Epidermal melanocyte (primary cell): Measurements from ENCODE around the gene HIVEP3.
A peak's percentile ranks its signal among the peaks of the same experiment; 100 is the strongest.

Source experiments
- DNase-seq: peaks from one replicate; pipeline ENCODE4 v3.0.0; 2011; ENCODE audit warnings: low spot score; ENCODE audit not compliant: insufficient read length

Gene HIVEP3

DNA sequence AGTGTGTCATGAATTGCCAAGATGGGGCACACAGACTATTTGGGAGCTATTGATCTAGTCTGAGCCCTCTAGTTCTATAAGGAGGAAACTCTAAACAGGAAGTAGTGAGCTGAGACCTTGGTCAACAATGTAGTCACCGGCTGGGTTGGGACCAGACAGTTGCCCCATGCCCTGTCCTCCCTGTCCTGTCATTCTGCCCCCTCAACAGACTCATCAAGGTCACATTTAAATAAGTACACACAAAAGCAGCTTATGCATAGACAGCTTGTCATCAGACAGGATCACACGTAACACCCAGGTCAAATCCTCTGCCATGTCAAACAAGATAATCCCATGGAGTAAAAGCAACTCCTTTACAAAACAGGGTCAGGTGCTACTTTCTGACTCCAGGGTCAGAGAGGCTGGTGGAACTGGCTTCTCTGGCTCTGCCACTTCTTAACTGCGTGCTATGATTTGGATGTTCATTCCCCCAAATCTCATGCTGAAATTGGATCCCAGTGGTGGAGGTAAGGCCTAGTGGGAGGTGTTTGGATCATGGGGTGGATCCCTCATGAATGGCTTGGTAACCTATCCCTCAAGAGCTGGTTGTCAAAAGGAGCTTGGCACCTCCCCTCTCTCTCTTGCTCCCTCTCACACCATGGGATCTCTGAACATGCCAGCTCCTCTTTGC lies 128.9 kb downstream of the HIVEP3 start:
- no peak for DNase-seq

DNA sequence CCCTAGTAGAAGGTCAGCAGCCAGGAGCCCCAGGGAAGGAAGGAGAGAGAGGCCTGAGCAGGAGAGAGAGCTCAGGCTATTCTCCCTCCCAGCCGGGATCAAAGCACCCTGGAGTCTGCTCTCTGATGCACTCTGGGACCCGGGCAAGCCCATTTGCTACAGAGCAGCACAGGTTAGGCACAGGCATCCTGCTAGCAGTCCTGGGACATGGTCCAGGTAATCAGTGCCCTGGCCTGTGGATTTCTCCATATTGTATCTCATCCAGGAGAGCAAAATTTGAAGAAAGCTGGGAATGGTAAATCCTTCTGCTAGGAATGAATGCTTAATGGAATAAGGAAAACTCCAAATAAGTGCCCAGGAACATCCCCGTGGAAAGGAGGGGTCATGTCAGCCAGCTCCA lies 130.3 kb downstream of the HIVEP3 start:
- no peak for DNase-seq

DNA sequence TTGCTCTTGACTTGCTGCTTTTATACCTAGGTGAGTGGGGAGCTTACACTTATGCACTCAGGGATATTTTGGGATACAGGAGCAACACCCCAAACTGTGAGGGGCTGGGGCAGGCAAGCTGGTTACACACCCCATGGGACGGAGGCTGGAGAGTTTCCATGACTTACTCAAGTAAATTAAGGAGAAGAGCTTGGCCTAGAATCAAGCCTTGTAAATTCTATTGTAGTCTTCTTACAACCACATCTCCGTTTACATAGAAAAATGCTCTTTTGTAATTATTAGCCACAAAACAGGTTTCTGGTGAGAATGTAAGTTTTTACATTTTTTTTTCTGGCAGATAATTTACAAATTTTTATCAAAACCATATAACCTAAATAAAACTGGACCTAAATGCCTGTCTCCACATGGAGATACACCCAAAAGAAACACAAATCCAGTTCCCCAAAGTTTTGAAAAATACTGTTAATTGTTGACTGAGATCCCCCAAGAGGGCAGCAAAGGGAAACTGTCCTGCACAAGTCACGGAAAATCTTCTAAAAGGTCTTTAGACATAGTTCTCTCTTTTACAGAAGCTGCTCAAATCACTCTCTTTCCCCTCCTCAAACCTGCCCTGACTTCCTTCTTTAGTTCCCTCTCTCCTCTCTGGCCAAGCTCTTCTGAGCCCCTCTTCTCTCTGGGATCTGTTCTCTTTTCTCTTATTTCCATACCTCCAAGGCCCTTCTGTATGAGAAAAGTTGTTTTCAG lies 134.0 kb downstream of the HIVEP3 start:
- no peak for DNase-seq

DNA sequence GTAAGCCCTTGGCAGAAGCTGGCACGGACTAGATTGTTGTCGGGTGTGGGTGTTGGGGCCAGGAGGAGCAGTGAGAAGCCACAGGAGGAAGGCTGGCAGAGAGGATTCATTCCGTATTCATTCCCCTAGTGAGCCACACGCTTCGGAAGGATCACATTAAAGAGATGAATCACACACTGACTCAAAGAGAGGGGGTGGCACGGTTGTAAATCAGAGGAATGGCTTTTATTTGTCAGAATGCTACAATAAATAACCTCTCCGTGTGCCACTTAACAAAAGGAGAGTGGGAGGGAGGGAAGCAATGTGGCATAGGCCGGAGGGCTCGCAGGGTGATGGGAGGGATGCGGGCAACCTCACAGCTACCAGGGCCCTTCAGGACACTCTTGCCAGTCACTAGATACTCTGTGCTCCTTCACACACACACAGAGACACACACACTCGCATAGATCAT lies 135.5 kb downstream of the HIVEP3 start:
- DNase-seq, result peak; percentile 63

DNA sequence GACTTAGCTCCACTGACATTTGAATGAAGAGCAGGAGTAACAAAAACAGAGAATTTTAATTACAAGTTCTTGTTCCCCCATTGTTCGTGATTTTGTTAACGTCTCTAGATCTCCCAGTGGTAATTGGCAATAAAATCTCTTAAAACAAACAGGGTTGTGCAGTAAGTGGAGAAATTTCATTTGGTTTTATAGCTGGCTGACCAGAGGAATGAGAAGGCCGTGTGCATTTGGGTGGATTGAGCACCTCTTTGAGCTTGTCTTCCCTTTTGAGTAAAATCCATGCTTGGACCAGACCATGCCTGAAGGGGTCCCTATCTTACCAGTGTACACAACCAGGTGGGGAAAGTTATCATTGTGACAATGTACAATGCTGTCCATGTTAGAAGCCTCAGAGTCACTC lies 137.8 kb downstream of the HIVEP3 start:
- DNase-seq, result no peak

DNA sequence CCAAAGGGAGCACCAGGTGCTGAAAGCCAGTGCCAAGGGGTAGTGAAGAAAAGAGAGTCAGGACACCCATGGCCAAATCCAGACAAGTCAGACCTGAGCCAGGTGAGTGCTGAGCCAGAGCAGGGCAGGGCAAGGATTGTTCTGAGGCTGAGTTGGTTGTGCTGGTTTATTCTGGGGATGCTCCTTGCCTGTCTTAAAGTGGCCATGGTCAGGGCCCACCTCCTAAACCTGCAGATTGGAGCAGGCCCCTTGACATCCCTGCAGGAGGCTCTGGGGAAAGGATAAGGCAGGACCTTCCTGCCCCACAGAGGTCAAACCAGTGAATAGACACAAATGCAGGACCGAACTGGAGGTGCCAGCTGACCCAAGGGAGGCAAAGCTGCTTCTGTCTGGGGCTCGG lies 138.4 kb downstream of the HIVEP3 start:
- no peak for DNase-seq

DNA sequence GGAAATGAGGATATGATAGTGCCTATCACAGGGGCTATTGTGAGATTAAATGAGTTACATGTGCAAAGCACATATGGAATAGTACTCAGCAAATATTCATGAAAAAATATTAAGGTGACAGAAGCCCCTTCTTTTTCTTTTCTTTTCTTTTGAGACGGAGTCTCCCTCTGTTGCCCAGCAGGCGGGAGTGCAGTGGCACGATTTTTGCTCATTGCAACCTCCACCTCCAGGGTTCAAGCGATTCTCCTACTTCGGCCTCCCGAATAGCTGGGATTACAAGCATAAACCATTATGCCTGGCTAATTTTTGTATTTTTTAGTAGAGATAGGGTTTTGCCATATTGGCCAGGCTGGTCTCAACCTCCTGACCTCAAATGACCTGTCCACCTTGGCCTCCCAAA lies 139.4 kb downstream of the HIVEP3 start:
- no peak for DNase-seq

DNA sequence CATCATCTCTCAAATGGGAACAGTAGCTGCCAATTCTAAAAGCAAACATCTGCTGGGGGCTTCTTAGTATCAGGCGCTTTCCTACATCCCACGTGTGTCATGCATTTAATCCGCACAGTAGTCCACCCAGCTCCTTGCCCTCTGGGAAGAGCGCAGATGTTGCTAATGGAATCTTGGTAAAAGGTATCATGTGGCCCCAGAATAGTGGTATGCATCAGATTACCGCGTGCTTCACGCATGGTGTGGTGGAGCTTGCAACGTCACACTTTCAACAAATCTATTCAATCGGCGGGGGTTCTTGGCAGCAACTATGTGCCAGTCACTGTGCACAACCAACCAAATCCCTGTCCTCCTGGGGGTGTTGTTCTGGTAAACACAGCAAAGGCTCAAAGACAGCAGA lies 141.0 kb downstream of the HIVEP3 start:
- no peak for DNase-seq

DNA sequence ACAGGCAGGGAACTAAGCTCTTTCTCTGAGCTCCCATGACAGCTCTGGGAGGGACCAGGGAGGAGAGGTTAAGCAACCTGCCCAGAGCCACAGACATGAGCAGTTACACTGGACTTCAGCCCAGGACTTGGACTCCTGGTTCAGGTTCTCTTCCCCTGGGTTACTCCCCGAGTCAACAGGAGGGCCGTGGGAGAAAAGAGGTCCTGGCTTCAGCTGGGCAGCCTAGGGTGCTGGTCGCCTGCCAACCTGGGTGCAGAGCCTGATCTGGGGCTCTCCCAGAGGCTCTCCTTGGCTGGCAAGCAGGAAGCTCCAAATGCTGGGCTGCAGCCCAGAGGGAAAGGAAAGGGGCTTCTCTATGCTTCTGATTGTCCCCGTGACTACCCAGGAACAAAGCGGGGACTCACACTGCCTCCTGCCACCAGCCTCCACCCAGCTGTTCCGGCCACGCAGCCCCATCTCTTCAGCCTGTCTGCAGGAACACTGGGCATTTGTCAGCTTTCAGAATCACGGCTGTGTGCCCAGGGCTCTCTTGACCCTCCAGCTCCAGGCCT lies 141.8 kb downstream of the HIVEP3 start:
- no peak for DNase-seq

DNA sequence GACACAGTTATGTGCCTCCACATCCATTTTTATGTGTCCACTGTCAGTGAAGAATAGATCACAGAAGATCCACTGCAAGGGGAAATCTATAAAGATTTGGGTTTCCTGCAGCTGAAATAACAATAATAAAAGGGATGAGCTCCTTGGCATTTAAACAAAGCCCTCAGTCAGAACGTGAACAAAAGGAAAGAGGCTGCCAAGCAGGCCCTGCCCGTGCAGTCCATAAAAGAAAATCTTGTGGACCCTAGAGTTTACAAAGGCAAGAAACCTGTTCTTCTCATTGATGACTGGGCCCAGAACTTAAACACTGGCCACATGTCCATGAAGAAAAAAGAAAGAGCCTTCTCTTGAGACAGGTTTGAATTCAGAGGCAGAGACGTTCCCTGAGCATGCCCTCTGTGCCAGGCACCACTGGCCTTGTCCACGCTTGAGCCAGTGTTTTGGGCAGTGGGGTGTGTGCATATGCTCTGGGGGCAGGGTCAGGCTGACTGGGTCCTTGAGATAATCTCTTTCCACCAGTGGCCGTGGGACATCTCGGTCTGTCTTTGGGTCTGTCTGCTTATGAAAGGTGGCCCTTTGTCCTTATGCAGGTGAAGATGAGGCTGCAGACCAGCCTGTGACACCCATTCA lies 142.7 kb downstream of the HIVEP3 start:
- no peak for DNase-seq

DNA sequence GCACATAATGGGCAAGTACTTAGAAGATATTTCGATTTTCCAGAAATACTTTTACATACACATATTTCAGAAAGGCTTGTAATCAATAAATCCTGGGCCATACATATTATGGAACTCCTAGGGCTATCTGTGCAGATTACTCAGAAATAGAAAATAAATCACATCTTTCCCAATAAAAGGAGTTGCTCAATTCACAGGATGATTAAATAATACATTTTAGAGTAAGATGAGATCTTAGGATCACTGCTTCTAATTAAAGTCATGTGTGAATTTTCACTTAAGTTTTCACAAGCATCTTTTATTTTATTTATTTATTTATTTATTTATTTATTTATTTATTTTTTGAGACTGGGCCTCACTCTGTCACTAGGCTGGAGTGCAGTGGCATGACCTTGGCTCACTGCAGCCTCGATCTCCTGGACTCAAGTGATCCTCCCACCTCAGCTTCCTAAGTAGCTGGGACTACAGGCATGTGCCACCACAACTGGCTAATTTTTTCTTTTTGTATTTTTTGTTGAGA lies 144.2 kb downstream of the HIVEP3 start:
- DNase-seq, result no peak

DNA sequence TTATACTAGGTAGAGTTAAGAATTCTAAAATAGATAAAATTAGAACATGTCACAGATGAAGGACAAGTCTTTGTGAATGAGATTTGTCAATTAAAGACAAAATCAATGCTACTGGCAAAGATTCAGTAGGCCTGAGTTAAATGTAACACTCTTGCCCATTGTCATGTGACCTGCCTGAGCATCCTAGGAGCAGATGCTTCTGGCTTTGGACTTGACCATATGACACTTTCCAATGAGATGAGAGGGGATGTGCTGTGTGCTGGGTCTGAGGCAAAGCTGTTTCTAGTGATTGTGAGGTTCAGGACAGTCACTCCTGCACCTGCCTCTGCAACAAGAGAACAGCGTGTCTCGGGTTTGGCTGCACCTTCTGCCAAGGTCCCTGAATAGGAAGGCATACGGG lies 144.9 kb downstream of the HIVEP3 start:
- DNase-seq, result no peak

DNA sequence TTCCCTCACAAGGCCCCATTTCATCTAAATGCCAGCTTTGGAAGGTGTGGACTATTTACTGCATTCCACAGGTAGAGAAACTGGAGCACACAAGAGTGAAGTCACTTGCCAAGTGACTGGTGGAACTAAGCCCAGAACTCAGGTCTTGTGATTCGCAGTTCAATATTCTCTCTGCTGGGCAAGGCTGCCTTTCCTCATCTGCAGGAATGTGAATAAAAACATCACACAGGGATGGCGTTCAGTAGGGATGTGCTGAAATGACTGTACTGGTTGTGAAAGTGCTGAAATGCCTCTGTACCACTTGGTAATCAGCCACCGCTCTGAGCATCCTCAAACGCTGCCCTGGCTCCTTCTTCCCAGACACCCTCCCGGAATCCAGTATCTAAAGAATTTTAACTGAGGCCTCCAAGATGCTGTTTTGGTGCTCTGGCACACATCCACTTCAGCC lies 145.6 kb downstream of the HIVEP3 start:
- DNase-seq, result no peak

DNA sequence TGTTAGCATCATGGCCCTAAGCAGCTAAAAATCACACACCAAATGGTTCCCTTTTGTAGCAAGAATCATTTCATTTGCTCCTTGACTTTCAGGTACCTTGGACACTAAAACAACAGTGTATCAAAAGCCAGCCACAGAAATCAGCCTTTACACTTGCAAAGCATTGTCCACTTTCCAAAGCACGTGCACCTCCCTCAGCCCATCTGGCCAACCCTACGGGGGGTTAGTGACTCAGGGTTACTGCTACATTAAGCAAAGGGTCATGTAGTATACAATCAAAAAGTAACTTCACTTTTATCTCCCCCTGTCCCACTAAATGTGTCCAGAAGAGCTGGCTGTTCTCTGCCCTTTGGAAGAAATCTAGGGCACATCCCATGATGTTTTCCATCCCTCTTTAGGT lies 149.7 kb downstream of the HIVEP3 start:
- DNase-seq, result no peak

DNA sequence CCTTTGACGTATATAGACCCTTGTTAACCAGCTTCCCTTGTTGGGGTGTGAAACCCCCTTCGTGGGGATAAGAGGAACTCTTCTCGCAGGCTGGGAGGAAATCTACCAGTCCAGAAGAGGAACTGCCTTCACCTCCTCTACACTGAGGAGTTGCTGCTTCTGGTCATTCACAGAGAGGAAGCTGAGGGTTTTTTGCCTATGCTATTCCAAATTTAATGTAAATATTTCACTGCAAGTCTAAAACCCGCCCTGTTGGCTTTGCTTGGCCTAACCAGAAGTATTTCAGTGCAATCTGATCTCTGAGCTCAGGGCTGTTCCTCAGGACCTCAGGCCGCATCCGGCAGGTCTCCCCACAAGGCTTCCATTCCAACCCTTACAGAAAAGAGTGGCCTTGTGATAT lies 150.1 kb downstream of the HIVEP3 start:
- DNase-seq, result no peak

DNA sequence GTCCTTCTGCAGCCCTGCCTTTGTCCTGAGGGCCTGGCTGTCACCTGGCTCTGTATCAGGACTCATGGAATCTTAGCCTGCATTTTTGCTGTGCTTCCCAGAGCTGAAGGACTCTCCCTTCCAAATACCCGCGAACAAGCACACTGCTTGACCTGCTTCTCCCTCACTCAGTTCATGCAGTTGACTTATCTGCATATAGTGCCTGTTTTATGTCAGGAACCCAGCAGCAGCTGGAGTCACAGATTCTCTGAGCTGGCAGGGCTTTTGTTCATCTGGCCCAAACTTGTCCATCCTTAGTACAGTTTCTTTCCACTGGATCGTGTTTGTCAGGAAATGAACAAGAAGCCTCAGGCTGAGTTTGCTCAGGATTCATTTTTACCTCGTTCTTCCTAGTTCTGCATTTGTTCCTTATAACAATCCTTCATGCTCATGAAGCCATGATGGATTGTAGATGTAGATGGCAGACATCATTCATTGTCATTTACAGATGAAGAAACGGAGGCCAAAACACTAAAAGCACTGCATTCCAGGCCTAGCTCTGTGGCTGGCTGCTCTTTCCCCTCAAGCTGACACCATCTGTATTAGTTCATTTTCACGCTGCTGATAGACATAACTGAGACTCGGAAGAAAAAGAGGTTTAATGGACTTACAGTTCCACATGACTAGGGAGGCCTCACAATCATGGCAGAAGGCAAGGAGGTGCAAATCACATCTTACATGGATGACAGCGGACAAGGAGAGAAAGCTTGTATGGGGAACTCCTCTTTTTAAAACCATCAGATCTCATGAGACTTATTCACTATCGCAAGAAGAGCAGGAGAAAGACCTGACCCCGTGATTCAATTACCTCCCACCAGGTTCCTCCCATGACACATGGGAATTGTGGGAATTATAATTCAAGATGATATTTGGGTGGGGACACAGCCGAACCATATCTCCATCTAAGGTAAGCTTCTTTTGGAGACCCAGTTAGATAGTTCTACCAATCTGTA lies 150.9 kb downstream of the HIVEP3 start:
- DNase-seq, result no peak

DNA sequence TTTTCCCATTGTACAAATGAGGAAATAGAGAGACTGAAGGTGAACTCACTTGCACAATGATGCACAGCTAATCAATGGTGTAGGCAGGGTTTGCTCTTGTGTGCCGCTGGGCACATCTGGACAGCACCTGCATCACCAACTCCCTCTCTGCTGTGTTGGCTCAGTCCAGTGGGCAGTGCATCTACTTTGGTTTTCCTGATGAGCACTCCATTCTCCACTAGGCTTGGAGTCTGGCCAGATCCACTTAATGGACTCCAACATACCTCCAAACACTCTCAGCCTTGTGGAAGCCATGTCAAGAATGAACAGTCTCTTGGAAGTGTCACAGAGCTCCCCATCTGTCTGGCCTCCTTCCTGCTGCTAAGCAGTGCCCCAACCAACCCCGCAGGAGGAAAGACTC lies 152.2 kb downstream of the HIVEP3 start:
- no peak for DNase-seq

DNA sequence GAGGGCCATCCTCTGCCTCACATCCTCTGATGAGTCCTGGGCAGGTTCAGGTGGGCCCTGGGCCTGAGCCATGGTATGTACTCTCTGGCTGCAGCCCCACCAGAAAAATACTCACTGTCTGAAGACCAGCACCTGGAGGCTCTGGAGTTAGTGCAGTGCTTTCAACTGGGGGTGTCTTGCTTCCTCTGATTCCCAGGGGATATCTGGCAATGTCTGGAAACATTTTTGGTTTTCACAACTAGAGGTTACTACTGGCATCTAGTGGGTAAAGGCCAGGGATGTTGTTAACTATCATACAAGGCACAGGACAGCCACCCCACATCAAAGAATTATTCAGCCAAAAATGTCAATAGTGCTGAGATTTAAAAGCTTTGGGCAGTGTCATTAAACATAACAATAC lies 152.7 kb downstream of the HIVEP3 start:
- DNase-seq, result no peak

DNA sequence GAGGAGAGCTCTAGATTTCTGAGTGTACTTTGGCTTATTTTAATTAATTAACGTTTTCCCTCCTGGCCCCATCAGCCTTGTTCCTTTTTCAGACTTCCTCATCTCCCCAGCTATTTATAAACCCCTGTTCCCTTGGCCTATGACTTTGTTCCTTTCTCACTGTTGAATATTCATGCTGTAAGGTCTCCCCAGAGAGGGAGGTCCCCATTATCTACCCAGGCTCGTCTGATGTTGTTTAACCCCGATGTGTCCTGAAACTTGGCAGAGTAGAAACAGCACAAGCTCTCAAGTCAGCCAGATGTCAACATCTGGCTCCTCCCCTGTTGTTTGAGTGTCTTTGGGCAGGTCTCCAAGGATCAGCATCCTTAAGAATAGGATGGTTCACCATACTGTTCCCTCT lies 153.6 kb downstream of the HIVEP3 start:
- no peak for DNase-seq

DNA sequence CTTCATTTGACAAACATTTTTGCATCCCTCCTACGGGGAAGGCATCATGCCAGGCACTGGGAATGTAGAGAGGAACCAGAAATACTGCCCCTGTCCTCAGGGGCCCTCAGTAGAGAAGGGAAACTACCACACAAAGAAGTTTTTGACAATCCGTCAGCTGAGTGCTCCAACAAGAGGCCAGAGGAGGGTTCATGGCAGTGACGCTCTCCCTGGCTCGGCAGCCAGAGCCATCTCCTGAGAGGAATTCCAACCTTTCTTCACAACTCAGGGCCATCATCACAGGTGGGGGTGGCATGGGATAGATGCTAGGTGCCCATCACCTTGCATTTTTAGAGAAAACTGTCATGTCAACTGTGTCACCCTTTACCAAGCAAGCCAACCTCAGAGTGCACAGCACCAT lies 154.1 kb downstream of the HIVEP3 start:
- no peak for DNase-seq

DNA sequence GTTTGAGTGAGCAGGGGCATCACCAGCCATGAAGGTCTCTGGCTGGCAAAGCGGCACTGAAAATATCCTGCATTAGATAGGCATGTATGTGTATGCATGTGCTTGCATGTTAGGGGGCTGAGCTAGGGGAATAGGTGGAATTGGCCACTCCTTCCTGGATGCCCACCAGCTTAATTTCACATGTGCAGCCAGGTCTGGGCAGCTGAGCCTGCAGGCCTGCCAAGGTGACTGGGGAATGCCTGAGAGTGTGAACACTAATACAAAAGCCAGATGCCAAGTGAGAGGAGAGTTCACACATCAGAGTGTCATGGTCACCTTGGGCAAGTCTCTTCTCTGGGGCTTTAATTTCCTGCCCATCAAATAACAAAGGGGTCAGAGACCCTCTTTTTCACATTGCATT lies 155.9 kb downstream of the HIVEP3 start:
- no peak for DNase-seq
